GM12865 (cell line): ENCODE results near the gene ST3GAL2.

ENCODE experiments used
- DNase-seq: peaks from one replicate; pipeline ENCODE4 v3.0.0; 2010; ENCODE audit warnings: low read depth
- H3K4me3 ChIP-seq: 2 replicates; pipeline ENCODE4 v1.5.1; 2011; ENCODE audit warnings: mild to moderate bottlenecking, low read depth, low read length, control low read depth
- TF ChIP-seq, protein P1 (sequence below): IDR thresholded peaks from 2 replicates; pipeline ENCODE4 v1.5.1; 2011; ENCODE audit warnings: low read length, control low read depth, low read depth, inconsistent platforms; ENCODE audit not compliant: insufficient read depth; ENCODE audit errors: missing control alignments

Gene ST3GAL2

DNA sequence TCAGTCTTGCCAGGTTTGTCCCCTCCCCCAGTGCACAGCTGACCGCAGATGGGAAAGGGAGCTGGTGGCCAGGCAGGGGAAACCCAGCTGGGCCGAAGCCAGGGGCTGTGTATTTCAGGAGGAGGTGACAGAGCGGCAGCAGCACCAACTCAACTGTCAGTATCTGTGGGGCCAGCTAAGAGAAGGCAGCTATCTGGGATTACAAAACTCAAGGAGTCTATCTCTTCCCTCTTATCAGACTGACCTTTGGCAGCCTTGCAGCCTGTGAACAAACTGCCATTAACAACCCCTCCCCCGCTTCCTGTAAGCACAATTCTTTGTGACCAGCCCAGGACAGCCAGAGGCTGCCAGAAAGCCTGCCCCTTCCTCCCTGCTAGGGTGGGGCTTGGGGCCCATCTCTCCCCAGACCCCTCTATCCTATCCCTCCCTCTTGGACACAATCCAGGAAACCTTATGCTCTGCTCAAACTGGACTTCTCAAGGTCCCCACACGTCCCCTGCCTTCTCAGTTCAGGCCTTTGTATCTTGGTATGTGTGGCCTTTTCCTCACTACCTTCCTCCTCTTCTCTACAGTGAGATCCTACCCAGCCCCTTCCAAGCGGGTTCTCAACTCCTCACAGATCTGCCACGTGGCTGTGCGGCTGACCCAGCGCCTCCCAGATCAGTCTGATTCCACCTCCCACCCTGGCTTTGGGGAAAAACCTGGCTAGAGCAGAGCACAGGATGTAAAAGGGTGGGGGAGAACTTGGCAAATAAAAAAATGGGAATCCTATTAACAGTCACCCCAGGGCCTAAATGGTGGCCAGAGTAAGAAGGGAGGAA lies 10.5 kb downstream of the ST3GAL2 start:
- peak; percentile 93 for DNase-seq
- TF ChIP-seq, protein P1, sequence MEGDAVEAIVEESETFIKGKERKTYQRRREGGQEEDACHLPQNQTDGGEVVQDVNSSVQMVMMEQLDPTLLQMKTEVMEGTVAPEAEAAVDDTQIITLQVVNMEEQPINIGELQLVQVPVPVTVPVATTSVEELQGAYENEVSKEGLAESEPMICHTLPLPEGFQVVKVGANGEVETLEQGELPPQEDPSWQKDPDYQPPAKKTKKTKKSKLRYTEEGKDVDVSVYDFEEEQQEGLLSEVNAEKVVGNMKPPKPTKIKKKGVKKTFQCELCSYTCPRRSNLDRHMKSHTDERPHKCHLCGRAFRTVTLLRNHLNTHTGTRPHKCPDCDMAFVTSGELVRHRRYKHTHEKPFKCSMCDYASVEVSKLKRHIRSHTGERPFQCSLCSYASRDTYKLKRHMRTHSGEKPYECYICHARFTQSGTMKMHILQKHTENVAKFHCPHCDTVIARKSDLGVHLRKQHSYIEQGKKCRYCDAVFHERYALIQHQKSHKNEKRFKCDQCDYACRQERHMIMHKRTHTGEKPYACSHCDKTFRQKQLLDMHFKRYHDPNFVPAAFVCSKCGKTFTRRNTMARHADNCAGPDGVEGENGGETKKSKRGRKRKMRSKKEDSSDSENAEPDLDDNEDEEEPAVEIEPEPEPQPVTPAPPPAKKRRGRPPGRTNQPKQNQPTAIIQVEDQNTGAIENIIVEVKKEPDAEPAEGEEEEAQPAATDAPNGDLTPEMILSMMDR: no peak
- peak overlapping the region; percentile 25 for H3K4me3 ChIP-seq

DNA sequence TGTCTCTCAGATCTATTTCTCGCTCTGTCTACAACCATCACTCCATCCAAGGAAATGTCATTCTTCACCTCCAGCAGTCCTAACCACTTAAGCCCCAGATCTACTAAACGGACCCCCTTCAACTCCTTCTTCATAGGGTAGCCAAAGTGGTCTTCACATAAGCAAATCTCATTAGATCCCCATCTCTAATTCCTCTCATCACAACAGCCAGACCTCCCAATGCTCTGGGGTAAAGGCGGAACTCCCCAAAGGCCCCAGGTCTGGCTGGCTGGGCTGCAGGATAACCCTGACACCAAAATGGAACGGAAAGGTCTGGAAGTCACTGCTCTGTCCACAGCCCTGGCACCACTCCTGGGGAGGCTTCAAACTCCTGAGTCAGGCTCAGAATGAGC lies 11.1 kb downstream of the ST3GAL2 start:
- no peak for DNase-seq
- TF ChIP-seq, protein P1: no peak
- H3K4me3 ChIP-seq: peak overlapping the region; percentile 25; the same call in 1 of the 2 replicates

DNA sequence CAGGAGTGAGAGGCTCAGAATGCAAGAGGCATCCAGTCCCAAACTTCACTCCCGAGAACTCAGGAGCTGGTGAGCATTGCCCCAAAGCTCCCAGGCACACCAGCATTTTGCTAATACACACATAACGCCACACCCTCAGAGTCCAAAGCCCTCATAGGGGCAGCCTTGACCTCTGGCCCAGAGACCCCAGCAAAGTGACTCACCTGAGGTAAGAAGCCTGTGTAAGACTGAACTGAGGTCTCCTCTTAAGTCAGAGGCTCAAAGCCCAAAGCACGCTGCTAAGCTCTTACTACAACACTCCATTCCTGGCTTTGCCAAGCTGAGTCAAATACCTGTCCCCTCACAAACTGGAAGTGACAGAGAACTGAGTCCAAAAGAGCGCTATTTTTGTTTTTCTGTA lies 16.4 kb downstream of the ST3GAL2 start:
- TF ChIP-seq, protein P1: no peak
- DNase-seq: no peak
- H3K4me3 ChIP-seq: no peak overlapping the region

DNA sequence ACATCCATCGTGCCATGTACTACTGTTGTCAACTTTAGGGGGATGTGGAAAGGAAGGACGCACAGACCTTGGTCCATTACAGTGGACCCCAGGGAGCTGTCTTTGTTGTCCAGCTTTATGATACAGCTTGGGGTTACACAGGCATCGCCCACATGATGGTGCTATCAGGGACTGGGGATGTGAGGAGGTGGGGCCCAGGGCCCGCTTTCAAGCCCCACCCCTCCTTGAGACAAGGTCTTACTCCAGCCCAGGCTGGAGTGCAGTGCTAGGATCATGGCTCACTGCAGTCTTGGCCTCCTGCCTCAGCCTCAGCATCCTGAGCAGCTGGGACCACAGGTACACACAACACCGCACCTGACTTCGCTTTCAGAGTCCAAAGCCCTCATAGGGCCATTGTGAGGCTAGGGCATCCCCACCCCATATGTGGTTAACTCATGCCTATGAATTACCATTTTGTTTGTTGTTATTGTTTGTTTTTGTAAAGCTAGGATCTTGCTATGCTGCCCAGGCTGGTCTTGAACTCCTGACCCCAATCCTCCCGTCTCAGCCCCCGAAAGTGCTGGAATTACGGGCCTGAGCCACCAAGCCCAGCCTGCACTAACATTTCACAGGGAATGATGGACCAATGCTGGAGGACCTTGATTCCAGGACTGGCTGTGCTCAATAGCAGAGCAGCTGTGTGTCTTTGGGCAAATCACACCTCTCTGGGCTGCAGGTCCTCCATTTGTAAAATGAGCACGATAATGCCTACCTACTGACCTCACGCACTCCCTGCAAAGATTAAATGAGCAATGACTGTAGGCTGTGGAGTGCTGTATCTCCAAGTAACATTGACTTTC lies 17.2 kb downstream of the ST3GAL2 start:
- TF ChIP-seq, protein P1: no peak
- H3K4me3 ChIP-seq: no peak overlapping the region
- no peak for DNase-seq

DNA sequence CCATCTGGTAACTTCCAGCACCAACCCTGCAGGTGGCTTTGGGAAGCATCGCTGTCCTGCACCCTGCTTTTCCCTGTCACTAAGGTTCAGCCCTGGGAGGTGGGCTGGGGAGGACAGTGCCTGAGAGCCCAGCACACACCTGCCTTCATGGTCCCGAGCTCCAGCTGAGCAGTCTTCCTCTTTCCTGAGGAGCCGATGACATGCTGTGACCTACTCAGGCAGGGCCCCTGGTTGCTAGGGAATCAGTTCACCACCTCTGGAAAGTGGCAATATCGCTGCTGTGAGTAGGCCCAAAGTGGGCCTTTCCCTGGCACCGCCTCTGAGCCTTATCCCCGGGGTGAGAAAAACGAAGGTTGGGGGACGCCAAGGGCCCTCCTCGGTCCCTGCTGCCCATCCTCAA lies 17.9 kb downstream of the ST3GAL2 start:
- DNase-seq: no peak
- no peak overlapping the region for H3K4me3 ChIP-seq
- TF ChIP-seq, protein P1: no peak

DNA sequence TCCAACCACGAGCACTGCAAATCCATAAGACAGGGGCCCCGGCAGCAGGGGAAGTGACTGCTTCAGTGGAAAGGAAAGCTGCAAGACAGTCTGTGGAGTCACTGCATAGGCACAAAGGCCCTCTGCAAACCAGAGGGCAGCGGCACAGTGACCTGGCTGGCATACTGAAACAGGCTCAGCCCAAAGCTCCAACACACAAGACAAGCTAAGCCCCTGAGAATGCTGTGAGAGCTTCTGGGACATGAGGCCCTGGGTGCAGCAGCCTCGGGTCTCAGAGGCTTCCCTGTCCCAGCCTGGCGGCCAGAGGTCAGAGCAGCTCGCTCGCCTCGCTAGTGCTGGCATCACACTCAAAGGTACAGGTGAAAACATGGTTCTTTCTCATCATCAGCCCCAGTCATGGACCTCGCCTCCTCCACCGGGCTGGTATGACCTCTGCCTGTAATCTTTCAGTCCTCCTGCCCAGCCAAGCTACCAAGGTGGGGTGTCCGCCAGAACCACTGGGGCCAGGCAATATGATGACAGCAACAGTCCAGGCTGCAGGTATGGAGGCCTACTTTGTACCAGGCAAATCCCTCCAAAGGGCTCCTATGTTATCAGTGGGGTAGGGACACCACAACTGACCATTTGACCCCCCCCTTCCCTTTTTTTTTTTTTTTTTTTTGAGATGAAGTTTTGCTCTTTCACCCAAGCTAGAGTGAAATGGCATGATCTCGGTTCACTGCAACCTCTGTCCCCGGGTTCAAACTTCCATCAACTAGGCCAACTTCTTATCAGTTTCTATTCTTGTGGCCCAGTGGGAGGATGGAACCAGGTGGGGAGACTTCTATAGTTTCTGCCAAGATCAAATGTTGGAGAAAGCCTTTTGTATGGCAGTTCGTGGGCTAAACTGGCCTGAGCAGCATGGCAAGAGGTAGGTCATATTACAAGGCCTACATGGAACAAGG lies 19.2 kb downstream of the ST3GAL2 start:
- H3K4me3 ChIP-seq: no peak overlapping the region
- no peak for DNase-seq
- TF ChIP-seq, protein P1: no peak
